ENCODE data around the gene PTGFRN. TPM values are rescaled to one million over a fixed set of nuclear protein-coding genes. Genes with fewer than 3 reads are reported as not detected.

The PTGFRN gene
- polyA plus RNA-seq, 1 donor from 2014 or later, result 20.1 TPM

GRCh38 chr1:116871779-116872146 lies 38.0 kb upstream of the PTGFRN start:
- no peak overlapping the region for H3K27ac ChIP-seq (ENCODE audit: low read length)
- H3K36me3 ChIP-seq (ENCODE audit: insufficient read depth, low read length), result no peaks in the 10 kb centered on the region
- no peaks in the 10 kb centered on the region for H3K27me3 ChIP-seq (ENCODE audit: insufficient read depth, low read depth, low read length)
- no peaks in the 10 kb centered on the region for H3K79me2 ChIP-seq (replicated peaks; ENCODE audit: insufficient read depth, low read length)
- H3F3A ChIP-seq (ENCODE audit: insufficient read depth, low read length, poor library complexity, severe bottlenecking), result peaks cover 1% of the 10 kb centered on the region
- no peaks in the 10 kb centered on the region for H4K20me1 ChIP-seq (ENCODE audit: insufficient read depth)
- no peaks in the 10 kb centered on the region for H3K9me3 ChIP-seq (ENCODE audit: low read length)
- H2AFZ ChIP-seq (ENCODE audit: low read depth, low read length), result no peak overlapping the region
- no peak overlapping the region for H3K4me3 ChIP-seq (ENCODE audit: low read length)
- no peaks in the 10 kb centered on the region for H3K9me2 ChIP-seq (ENCODE audit: insufficient read depth, low read length)
- TF ChIP-seq MXI1 (conservative IDR thresholded peaks at IDR 0.05; ENCODE audit: poor library complexity, severe bottlenecking), result no peak
- no peak for TF ChIP-seq REST (IDR thresholded peaks at IDR 0.05; ENCODE audit: borderline replicate concordance)
- TF ChIP-seq POLR2AphosphoS5 (IDR thresholded peaks at IDR 0.05), result no peak
- no peak for TF ChIP-seq EZH2 (IDR thresholded peaks at IDR 0.05; ENCODE audit: borderline replicate concordance, insufficient read depth, low read length, poor library complexity, severe bottlenecking)
- TF ChIP-seq EP300 (conservative IDR thresholded peaks at IDR 0.05; ENCODE audit: poor library complexity, severe bottlenecking), result no peak
- no peak for TF ChIP-seq RAD21 (conservative IDR thresholded peaks at IDR 0.05)
- TF ChIP-seq CTCF (IDR thresholded peaks at IDR 0.05; ENCODE audit: poor library complexity, severe bottlenecking), result no peak
- TF ChIP-seq TAF1 (IDR thresholded peaks at IDR 0.05; ENCODE audit: low read depth), result no peak
- no peak for TF ChIP-seq SMC3 (conservative IDR thresholded peaks at IDR 0.05; ENCODE audit: poor library complexity)
- H3K4me2 ChIP-seq (ENCODE audit: low read length), result no peak overlapping the region
- H3K9ac ChIP-seq (ENCODE audit: low read length), result no peak overlapping the region

- H2AFZ ChIP-seq (ENCODE audit: low read depth, low read length), result no peak overlapping the region
- H3K9me3 ChIP-seq (ENCODE audit: low read length), result no peaks in the 10 kb centered on the region
- no peaks in the 10 kb centered on the region for H3K27me3 ChIP-seq (ENCODE audit: insufficient read depth, low read depth, low read length)
- no peaks in the 10 kb centered on the region for H4K20me1 ChIP-seq (ENCODE audit: insufficient read depth)
- H3K4me2 ChIP-seq (ENCODE audit: low read length), result no peak overlapping the region
- H3F3A ChIP-seq (ENCODE audit: insufficient read depth, low read length, poor library complexity, severe bottlenecking), result peaks cover 4% of the 10 kb centered on the region
- H3K4me3 ChIP-seq (ENCODE audit: low read length), result no peak overlapping the region
- H3K27ac ChIP-seq (ENCODE audit: low read length), result no peak overlapping the region
- H3K36me3 ChIP-seq (ENCODE audit: insufficient read depth, low read length), result no peaks in the 10 kb centered on the region
- H3K9me2 ChIP-seq (ENCODE audit: insufficient read depth, low read length), result no peaks in the 10 kb centered on the region
- no peak overlapping the region for H3K9ac ChIP-seq (ENCODE audit: low read length)
- no peaks in the 10 kb centered on the region for H3K79me2 ChIP-seq (replicated peaks; ENCODE audit: insufficient read depth, low read length)
- TF ChIP-seq TAF1 (IDR thresholded peaks at IDR 0.05; ENCODE audit: low read depth) (no peak), CTCF (IDR thresholded peaks at IDR 0.05; ENCODE audit: poor library complexity, severe bottlenecking) (no peak), POLR2AphosphoS5 (IDR thresholded peaks at IDR 0.05) (no peak), EP300 (conservative IDR thresholded peaks at IDR 0.05; ENCODE audit: poor library complexity, severe bottlenecking) (no peak), EZH2 (IDR thresholded peaks at IDR 0.05; ENCODE audit: borderline replicate concordance, insufficient read depth, low read length, poor library complexity, severe bottlenecking) (no peak)
Measured at GRCh38 chr1:116873680-116874271, 35.9 kb upstream of the PTGFRN start.
